Hepatocyte (in vitro differentiated cells): ENCODE measurements around the gene EPC1.
"Not testable (repeated sequence)": the region's sequence is repeated elsewhere in the genome, so short reads cannot be mapped to it uniquely, and the experiment has no call there.

Experiments used
- EZH2phosphoT487 ChIP-seq: fragments of 200-600 bp; sonication (generic); IDR thresholded peaks from one replicate; pipeline ENCODE4 v1.6.1; 2018; ENCODE audit warnings: antibody characterized with exemption, mild to moderate bottlenecking, low read depth, moderate library complexity; ENCODE audit not compliant: unreplicated experiment, severe bottlenecking
- TF ChIP-seq, protein P1 (sequence below): fragments of 200-600 bp; sonication (generic); IDR thresholded peaks from 2 replicates; pipeline ENCODE4 v1.5.1; 2016; ENCODE audit warnings: antibody characterized with exemption, mild to moderate bottlenecking; ENCODE audit not compliant: poor library complexity

- not testable (repeated sequence) for TF ChIP-seq EZH2phosphoT487
- TF ChIP-seq, protein P1, sequence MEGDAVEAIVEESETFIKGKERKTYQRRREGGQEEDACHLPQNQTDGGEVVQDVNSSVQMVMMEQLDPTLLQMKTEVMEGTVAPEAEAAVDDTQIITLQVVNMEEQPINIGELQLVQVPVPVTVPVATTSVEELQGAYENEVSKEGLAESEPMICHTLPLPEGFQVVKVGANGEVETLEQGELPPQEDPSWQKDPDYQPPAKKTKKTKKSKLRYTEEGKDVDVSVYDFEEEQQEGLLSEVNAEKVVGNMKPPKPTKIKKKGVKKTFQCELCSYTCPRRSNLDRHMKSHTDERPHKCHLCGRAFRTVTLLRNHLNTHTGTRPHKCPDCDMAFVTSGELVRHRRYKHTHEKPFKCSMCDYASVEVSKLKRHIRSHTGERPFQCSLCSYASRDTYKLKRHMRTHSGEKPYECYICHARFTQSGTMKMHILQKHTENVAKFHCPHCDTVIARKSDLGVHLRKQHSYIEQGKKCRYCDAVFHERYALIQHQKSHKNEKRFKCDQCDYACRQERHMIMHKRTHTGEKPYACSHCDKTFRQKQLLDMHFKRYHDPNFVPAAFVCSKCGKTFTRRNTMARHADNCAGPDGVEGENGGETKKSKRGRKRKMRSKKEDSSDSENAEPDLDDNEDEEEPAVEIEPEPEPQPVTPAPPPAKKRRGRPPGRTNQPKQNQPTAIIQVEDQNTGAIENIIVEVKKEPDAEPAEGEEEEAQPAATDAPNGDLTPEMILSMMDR: not testable (repeated sequence)
Observed at GRCh38 chr10:32354690-32355089, 7.7 kb upstream of the EPC1 start.
